Tibial nerve (tissue), 3 donors: ENCODE measurements around the gene BRME1.

ENCODE experiments used
- POLR2A ChIP-seq, 2 donors: fragments of 450-650 bp; IDR thresholded peaks; one replicate each; pipeline ENCODE4 v1.6.1; 2017; ENCODE audit warnings: antibody characterized with exemption in 2 of 2, mild to moderate bottlenecking in 2 of 2, moderate library complexity in 2 of 2
- TF ChIP-seq, protein P1 (sequence below), 5 experiments: fragments of 200-600 bp in 3 of 5; fragments of 450-650 bp in 2 of 5; sonication (generic) in 3 of 5; IDR thresholded peaks; one replicate each; pipeline ENCODE4 v1.5.1; 2016 to 2019; ENCODE audit warnings: antibody characterized with exemption in 5 of 5, mild to moderate bottlenecking in 3 of 5, moderate library complexity in 2 of 5

DNA sequence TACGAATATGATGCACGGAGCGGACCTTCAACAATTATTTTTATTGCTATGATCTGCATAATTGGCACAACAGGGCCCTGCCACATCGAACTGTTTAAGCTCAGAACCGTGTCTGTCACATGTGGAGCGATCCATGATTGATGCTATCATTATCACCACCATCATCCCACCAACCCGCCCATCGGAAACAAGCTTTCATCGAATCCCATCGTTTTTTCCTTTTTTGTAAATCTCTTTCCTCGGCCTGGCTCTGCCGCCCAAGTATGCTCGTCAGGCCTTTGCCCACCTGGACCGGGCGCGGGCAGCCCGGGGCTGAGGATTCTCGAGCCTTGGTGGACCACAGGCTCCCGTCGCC is 45.9 kb upstream of the BRME1 start:
- TF ChIP-seq, protein P1, sequence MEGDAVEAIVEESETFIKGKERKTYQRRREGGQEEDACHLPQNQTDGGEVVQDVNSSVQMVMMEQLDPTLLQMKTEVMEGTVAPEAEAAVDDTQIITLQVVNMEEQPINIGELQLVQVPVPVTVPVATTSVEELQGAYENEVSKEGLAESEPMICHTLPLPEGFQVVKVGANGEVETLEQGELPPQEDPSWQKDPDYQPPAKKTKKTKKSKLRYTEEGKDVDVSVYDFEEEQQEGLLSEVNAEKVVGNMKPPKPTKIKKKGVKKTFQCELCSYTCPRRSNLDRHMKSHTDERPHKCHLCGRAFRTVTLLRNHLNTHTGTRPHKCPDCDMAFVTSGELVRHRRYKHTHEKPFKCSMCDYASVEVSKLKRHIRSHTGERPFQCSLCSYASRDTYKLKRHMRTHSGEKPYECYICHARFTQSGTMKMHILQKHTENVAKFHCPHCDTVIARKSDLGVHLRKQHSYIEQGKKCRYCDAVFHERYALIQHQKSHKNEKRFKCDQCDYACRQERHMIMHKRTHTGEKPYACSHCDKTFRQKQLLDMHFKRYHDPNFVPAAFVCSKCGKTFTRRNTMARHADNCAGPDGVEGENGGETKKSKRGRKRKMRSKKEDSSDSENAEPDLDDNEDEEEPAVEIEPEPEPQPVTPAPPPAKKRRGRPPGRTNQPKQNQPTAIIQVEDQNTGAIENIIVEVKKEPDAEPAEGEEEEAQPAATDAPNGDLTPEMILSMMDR (IDR thresholded peaks at IDR 0.05), result no peak
- TF ChIP-seq POLR2A (IDR thresholded peaks at IDR 0.05), result no peak
